Panc1 (cell line): ENCODE data around the gene FXYD7. TPM values are rescaled to one million over a fixed set of nuclear protein-coding genes. Genes with fewer than 3 reads are reported as not detected.

ENCODE experiments used
- total RNA-seq: library from RNA; stranded (reverse); gene quantifications from one replicate; pipeline ENCODE4 v1.2.1, GENCODE V29; 2021; ENCODE audit not compliant: unreplicated experiment

Gene FXYD7
- total RNA-seq, 1 experiment from 2014 or later: not detected

Other genes starting within 250 kb of the FXYD7 start
- 5.3 TPM for gene ZNF30, start 216.4 kb upstream of the FXYD7 start, total RNA-seq
- 1.8 TPM for gene ZNF792, start 179.0 kb upstream of the FXYD7 start, total RNA-seq
- 69.9 TPM for gene GRAMD1A, start 142.9 kb upstream of the FXYD7 start, total RNA-seq
- 4.6 TPM for gene SCN1B, start 112.8 kb upstream of the FXYD7 start, total RNA-seq
- 0.08 TPM for gene HPN, start 101.5 kb upstream of the FXYD7 start, total RNA-seq
- not detected for gene FXYD3, start 27.4 kb upstream of the FXYD7 start, total RNA-seq
- 0.18 TPM for gene LGI4, start 8.2 kb upstream of the FXYD7 start, total RNA-seq
- gene FXYD1, start 4.4 kb upstream of the FXYD7 start, total RNA-seq: not detected
- 33.6 TPM for gene FXYD5, start 11.5 kb downstream of the FXYD7 start, total RNA-seq
- not detected for gene FAM187B, start 85.5 kb downstream of the FXYD7 start, total RNA-seq
- 64.7 TPM for gene LSR, start 105.7 kb downstream of the FXYD7 start, total RNA-seq
- 121 TPM for gene USF2, start 125.7 kb downstream of the FXYD7 start, total RNA-seq
- gene HAMP, start 139.3 kb downstream of the FXYD7 start, total RNA-seq: 0.31 TPM
- gene MAG, start 148.9 kb downstream of the FXYD7 start, total RNA-seq: not detected
- 0.74 TPM for gene CD22, start 185.9 kb downstream of the FXYD7 start, total RNA-seq
- not detected for gene FFAR1, start 204.6 kb downstream of the FXYD7 start, total RNA-seq
- not detected for gene FFAR3, start 215.2 kb downstream of the FXYD7 start, total RNA-seq
- not detected for gene GPR42, start 227.8 kb downstream of the FXYD7 start, total RNA-seq